ENCODE data around the gene ZSCAN21. TPM values are rescaled to one million over a fixed set of nuclear protein-coding genes. Genes with fewer than 3 reads are reported as not detected.
A peak's percentile ranks its signal among the peaks of the same experiment; 100 is the strongest.

ZSCAN21 gene
- total RNA-seq, 1 donor from 2014 or later: 11.6 TPM

DNA sequence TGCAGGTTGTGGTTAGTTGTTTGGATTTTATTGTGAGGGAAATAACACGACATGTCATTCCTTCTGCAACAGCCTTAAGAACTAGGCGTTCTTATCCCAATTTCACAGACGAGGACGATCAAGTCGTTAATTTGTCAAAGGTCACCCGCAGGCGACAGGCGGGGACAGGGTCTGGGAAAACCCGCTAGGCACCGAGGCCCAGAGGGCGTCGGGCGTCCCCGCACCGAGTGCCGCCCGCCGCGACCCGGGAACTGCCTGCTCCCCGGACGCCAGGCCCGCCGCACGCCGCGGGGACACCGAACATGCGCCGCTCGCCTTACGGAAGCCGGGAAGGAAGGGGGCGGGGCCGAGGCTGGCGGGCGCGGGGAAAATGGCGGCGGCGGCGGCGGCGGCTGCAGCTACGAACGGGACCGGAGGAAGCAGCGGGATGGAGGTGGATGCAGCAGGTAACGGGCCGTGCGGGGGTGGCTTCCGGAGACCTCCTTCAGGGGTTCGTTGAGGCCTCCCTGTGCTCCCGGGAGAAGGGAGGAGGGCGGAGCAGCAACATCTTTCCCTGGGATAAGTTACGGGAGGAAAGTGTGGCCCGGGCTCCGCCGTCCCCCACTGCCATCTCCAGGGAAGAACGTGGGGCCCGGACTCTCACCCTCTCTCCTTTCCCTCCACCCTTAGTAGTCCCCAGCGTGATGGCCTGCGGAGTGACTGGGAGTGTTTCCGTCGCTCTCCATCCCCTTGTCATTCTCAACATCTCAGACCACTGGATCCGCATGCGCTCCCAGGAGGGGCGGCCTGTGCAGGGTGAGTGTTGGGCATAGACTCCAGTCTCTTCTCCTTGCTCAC, 39.3 kb downstream of the ZSCAN21 start, which contains the start of gene COPS6:
Gene COPS6 (plus strand): TSS at position 349 of the 837 bp plus-strand sequence. CDS start 22 bp downstream, at position 371.
- Histone ChIP-seq H3K36me3 (ENCODE audit: control insufficient read depth, insufficient read depth, low read length) (peaks cover 25% of the 10 kb centered on the region), H3K27me3 (ENCODE audit: control insufficient read depth, insufficient read depth, low read length) (no peaks in the 10 kb centered on the region), H3K4me3 (ENCODE audit: low read depth, low read length) (peak within 1 kb of the TSS; percentile 86)
- TF ChIP-seq, protein P1, sequence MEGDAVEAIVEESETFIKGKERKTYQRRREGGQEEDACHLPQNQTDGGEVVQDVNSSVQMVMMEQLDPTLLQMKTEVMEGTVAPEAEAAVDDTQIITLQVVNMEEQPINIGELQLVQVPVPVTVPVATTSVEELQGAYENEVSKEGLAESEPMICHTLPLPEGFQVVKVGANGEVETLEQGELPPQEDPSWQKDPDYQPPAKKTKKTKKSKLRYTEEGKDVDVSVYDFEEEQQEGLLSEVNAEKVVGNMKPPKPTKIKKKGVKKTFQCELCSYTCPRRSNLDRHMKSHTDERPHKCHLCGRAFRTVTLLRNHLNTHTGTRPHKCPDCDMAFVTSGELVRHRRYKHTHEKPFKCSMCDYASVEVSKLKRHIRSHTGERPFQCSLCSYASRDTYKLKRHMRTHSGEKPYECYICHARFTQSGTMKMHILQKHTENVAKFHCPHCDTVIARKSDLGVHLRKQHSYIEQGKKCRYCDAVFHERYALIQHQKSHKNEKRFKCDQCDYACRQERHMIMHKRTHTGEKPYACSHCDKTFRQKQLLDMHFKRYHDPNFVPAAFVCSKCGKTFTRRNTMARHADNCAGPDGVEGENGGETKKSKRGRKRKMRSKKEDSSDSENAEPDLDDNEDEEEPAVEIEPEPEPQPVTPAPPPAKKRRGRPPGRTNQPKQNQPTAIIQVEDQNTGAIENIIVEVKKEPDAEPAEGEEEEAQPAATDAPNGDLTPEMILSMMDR (IDR thresholded peaks at IDR 0.05; ENCODE audit: insufficient read depth, low read length, severe bottlenecking): no peak
- DNase-seq (ENCODE audit: low read depth) (peak; percentile 22), FAIRE-seq (no peak)

DNA sequence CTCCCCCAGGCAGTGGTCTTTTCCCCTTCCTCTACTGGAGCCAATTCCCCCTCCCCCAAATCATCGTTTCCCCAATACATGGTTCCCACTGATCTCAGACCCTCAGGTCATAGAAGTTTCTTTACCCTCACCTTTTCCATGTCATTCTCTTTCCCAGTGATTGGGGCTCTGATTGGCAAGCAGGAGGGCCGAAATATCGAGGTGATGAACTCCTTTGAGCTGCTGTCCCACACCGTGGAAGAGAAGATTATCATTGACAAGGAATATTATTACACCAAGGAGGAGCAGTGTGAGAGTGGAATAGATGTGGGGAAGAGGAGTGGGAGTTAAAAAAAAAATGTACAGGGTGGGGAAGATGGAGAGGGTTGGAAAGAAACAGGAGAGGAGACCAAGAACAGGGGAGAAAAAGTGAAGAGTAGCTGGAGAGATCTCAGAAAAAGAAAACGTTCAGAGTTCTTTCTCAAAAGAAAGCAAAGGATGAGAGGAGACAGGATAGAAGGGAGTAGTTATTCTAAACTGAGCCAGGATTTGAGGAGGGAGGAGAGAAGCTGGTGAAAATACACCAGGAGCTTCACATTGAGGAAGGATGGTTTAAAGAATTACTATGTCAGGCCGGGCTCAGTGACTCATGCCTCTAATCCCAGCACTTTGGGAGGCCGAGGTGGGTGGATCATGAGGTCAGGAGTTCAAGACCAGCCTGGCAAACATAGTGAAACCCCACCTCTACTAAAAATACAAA, 40.1 kb downstream of the ZSCAN21 start:
- DNase-seq (ENCODE audit: low read depth): no peak
- Histone ChIP-seq H3K27me3 (ENCODE audit: control insufficient read depth, insufficient read depth, low read length) (no peaks in the 10 kb centered on the region), H3K4me3 (ENCODE audit: low read depth, low read length) (peak overlapping the region; percentile 86), H3K36me3 (ENCODE audit: control insufficient read depth, insufficient read depth, low read length) (peaks cover 29% of the 10 kb centered on the region)
- TF ChIP-seq, protein P1 (IDR thresholded peaks at IDR 0.05; ENCODE audit: insufficient read depth, low read length, severe bottlenecking): no peak
- no peak for FAIRE-seq

DNA sequence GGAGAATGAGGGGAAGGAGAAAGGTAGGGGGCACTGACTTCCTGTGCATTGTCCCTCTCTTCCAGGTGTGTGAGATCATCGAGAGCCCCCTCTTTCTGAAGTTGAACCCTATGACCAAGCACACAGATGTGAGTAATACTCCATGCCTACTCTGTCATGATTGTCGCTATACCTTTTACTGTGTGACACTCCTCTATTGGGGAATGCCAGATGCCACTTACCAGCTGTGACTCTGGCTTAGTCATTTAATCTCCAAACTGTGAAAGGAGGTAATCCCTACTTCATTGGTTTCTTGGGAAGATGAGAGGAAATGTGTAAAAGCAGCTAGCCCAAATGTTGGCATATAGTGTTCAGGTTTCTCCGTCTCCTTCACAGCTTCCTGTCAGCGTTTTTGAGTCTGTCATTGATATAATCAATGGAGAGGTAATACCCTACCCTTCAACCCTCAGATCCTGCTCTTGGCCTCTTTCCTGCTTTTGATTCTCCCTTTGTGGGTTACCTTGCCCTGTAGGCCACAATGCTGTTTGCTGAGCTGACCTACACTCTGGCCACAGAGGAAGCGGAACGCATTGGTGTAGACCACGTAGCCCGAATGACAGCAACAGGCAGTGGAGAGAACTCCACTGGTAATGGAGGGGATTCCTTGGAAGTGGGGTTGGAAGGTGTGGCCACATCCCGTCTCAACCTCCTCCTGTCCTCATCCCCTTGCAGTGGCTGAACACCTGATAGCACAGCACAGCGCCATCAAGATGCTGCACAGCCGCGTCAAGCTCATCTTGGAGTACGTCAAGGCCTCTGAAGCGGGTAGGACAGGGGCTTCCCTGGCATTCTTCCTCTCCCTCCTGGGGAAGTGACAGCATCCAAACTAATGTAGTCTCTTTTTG, 41.2 kb downstream of the ZSCAN21 start:
- FAIRE-seq: no peak
- TF ChIP-seq, protein P1 (IDR thresholded peaks at IDR 0.05; ENCODE audit: insufficient read depth, low read length, severe bottlenecking): no peak

DNA sequence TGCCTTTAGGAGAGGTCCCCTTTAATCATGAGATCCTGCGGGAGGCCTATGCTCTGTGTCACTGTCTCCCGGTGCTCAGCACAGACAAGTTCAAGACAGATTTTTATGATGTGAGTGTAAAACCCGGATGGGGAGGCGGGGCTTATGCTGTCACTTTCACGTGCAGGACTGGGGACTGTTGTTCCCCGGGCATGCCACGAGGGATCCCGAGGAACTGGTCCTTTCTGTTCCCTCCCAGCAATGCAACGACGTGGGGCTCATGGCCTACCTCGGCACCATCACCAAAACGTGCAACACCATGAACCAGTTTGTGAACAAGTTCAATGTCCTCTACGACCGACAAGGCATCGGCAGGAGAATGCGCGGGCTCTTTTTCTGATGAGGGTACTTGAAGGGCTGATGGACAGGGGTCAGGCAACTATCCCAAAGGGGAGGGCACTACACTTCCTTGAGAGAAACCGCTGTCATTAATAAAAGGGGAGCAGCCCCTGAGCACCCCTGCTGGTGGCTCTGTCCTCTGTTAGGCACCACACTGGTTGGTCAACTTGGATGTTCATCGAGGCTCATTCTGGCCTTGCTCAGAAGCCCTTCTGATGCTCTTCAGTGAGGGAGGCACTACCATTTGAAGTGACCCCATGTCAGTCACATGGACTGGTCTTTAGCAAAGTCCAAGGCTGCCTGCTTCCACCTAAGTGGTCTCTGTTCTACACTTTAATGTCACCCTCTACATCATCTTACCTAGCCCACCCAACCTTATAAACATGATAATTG, 42.0 kb downstream of the ZSCAN21 start:
- TF ChIP-seq, protein P1 (IDR thresholded peaks at IDR 0.05; ENCODE audit: insufficient read depth, low read length, severe bottlenecking): no peak
- DNase-seq (ENCODE audit: low read depth) (peak; percentile 22), FAIRE-seq (no peak)
- peaks cover 41% of the 10 kb centered on the region for H3K36me3 ChIP-seq (ENCODE audit: control insufficient read depth, insufficient read depth, low read length)
- H3K27me3 ChIP-seq (ENCODE audit: control insufficient read depth, insufficient read depth, low read length): no peaks in the 10 kb centered on the region
- no peak overlapping the region for H3K4me3 ChIP-seq (ENCODE audit: low read depth, low read length)

More for the DNA sequence above, 41.2 kb downstream of the ZSCAN21 start:
- DNase-seq (ENCODE audit: low read depth): no peak
- Histone ChIP-seq H3K4me3 (ENCODE audit: low read depth, low read length) (no peak overlapping the region), H3K27me3 (ENCODE audit: control insufficient read depth, insufficient read depth, low read length) (no peaks in the 10 kb centered on the region), H3K36me3 (ENCODE audit: control insufficient read depth, insufficient read depth, low read length) (peaks cover 37% of the 10 kb centered on the region)

DNA sequence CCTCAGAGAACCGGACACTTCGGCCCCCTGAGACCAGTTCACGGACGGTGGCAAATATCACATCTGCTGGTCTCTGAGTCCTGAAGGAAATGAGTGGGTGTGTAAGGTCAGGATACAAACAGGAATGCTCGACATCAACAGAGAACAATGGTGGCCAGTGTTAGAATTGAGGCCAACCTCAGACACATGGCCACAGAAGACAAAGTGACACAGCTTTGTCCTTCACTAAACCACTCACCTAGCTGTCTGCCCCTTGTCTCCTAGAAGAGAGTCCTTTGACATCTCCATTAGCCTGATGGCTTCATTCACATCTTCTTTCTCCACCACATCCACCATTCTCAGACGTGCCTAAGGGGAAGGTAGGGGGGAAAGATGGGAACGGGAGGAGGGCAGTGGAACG, 43.5 kb downstream of the ZSCAN21 start:
- no peak overlapping the region for H3K4me3 ChIP-seq (ENCODE audit: low read depth, low read length)
- no peaks in the 10 kb centered on the region for H3K27me3 ChIP-seq (ENCODE audit: control insufficient read depth, insufficient read depth, low read length)
- H3K36me3 ChIP-seq (ENCODE audit: control insufficient read depth, insufficient read depth, low read length): peaks cover 51% of the 10 kb centered on the region
- TF ChIP-seq, protein P1 (IDR thresholded peaks at IDR 0.05; ENCODE audit: insufficient read depth, low read length, severe bottlenecking): no peak
- FAIRE-seq (no peak), DNase-seq (ENCODE audit: low read depth) (no peak)

All from bronchial epithelial cell (primary cell).